Endodermal cell (in vitro differentiated cells): ENCODE data around the gene EXD2. TPM values are rescaled to one million over a fixed set of nuclear protein-coding genes. Genes with fewer than 3 reads are reported as not detected.

Experiments
- DNase-seq: peaks from one replicate; pipeline ENCODE4 v3.0.0-alpha.2; 2017
- H3K27ac ChIP-seq: 2 replicates; pipeline ENCODE4 v1.5.1; 2013; ENCODE audit warnings: mild to moderate bottlenecking, low read depth, low read length, moderate library complexity
- H3K27me3 ChIP-seq: 2 replicates; pipeline ENCODE4 v1.6.1; 2013; ENCODE audit warnings: mild to moderate bottlenecking, low read length, moderate library complexity; ENCODE audit not compliant: insufficient read depth, control insufficient read depth, poor library complexity, severe bottlenecking
- H3K36me3 ChIP-seq: 2 replicates; pipeline ENCODE4 v1.7.0; 2013; ENCODE audit warnings: mild to moderate bottlenecking, low read length, moderate library complexity; ENCODE audit not compliant: control insufficient read depth, insufficient read depth
- H3K4me1 ChIP-seq: one replicate; pipeline ENCODE4 v1.7.0; 2013; ENCODE audit warnings: low read length; ENCODE audit not compliant: control insufficient read depth, insufficient read depth
- H3K4me3 ChIP-seq: 2 replicates; pipeline ENCODE4 v1.5.1; 2013; ENCODE audit warnings: mild to moderate bottlenecking, low read length, moderate library complexity
- H3K9ac ChIP-seq: 2 replicates; pipeline ENCODE4 v1.6.1; 2013; ENCODE audit warnings: mild to moderate bottlenecking, low read length, moderate library complexity; ENCODE audit not compliant: poor library complexity, severe bottlenecking; ENCODE audit errors: extremely low read depth
- H3K9me3 ChIP-seq: 2 replicates; pipeline ENCODE4 v1.6.1; 2013; ENCODE audit warnings: mild to moderate bottlenecking, low read length, moderate library complexity; ENCODE audit not compliant: control insufficient read depth
- H3K27ac Mint-ChIP-seq: 2 replicates; pipeline ENCODE4 v1.8.0; 2020; ENCODE audit warnings: mixed read lengths
- H3K27me3 Mint-ChIP-seq: 2 replicates; pipeline ENCODE4 v1.8.0; 2021; ENCODE audit warnings: mild to moderate bottlenecking, mixed read lengths; ENCODE audit not compliant: insufficient read depth
- H3K36me3 Mint-ChIP-seq: 2 replicates; pipeline ENCODE4 v1.8.0; 2020; ENCODE audit warnings: low read depth, mixed read lengths
- H3K4me1 Mint-ChIP-seq: 2 replicates; pipeline ENCODE4 v1.8.0; 2020; ENCODE audit warnings: mixed read lengths
- H3K4me3 Mint-ChIP-seq: 2 replicates; pipeline ENCODE4 v1.8.0; 2020; ENCODE audit warnings: mild to moderate bottlenecking, moderate library complexity, mixed read lengths
- H3K9me3 Mint-ChIP-seq: 2 replicates; pipeline ENCODE4 v1.8.0; 2020; ENCODE audit warnings: mild to moderate bottlenecking, mixed read lengths
- CTCF ChIP-seq: fragments of 200-600 bp; sonication (generic); conservative IDR thresholded peaks from 2 replicates; pipeline ENCODE4 v1.5.0; 2021; ENCODE audit warnings: antibody characterized with exemption, mild to moderate bottlenecking
- WGBS, 2 experiments: methylation state at CpG; one replicate each; pipeline versions ENCODE4 v1.1.5 to v1.1.7; 2013; ENCODE audit warnings: missing lambda C conversion rate in 2 of 2, mixed read lengths in 1 of 2; ENCODE audit not compliant: insufficient coverage in 1 of 2, insufficient read length in 1 of 2; 5-methylcytosine and 5-hydroxymethylcytosine counted together
- total RNA-seq, 2 donors: library from RNA; stranded (reverse); fragmentation: NEBNext Ultra II Directional in 1 of 2; extraction: Animal tissue kit (Norgen Biotek cat#: 25700) in 1 of 2; gene quantifications; 2 replicates in 1 of 2; 3 replicates in 1 of 2; pipeline ENCODE4 v1.2.1, GENCODE V29; 2021

EXD2 gene
- total RNA-seq, 2 donors from 2014 or later = 26.9 to 27.2 TPM

- peaks cover 4% of the 10 kb centered on the region for H3K4me1 Mint-ChIP-seq
- H3K27ac Mint-ChIP-seq = no peak overlapping the region
- WGBS, 2 experiments = 92 to 100% methylated on average over 1 to 4 of the region's 4 CpGs
- Histone ChIP-seq H3K9me3 (no peaks in the 10 kb centered on the region), H3K4me1 (no peaks in the 10 kb centered on the region), H3K4me3 (no peak overlapping the region), H3K9ac (no peak overlapping the region), H3K36me3 (peaks cover 65% of the 10 kb centered on the region), H3K27ac (no peak overlapping the region), H3K27me3 (no peaks in the 10 kb centered on the region)
- no peak overlapping the region for H3K4me3 Mint-ChIP-seq
- peaks cover 52% of the 10 kb centered on the region for H3K36me3 Mint-ChIP-seq
- no peak for TF ChIP-seq CTCF
- H3K9me3 Mint-ChIP-seq = no peaks in the 10 kb centered on the region
- DNase-seq = no peak
- no peaks in the 10 kb centered on the region for H3K27me3 Mint-ChIP-seq
Observed at GRCh38 chr14:69238883-69239282, 47.6 kb downstream of the EXD2 start.

- Histone ChIP-seq H3K9ac (no peak overlapping the region), H3K36me3 (peaks cover 49% of the 10 kb centered on the region), H3K4me1 (no peaks in the 10 kb centered on the region), H3K4me3 (no peak overlapping the region), H3K9me3 (no peaks in the 10 kb centered on the region), H3K27ac (no peak overlapping the region), H3K27me3 (no peaks in the 10 kb centered on the region)
- 92 to 96% methylated on average over 11 to 13 of the region's 13 CpGs for WGBS, 2 experiments
- no peak for DNase-seq
- Mint-ChIP-seq H3K4me3 (no peak overlapping the region), H3K27me3 (no peaks in the 10 kb centered on the region), H3K4me1 (peaks cover 4% of the 10 kb centered on the region), H3K36me3 (peaks cover 37% of the 10 kb centered on the region), H3K27ac (peak overlapping the region; percentile 29), H3K9me3 (no peaks in the 10 kb centered on the region)
- no peak for TF ChIP-seq CTCF
Observed at GRCh38 chr14:69240527-69241173, 49.4 kb downstream of the EXD2 start.

- H3K4me1 Mint-ChIP-seq = peaks cover 4% of the 10 kb centered on the region
- TF ChIP-seq CTCF = no peak
- Histone ChIP-seq H3K27me3 (no peaks in the 10 kb centered on the region), H3K4me3 (no peak overlapping the region), H3K9me3 (no peaks in the 10 kb centered on the region), H3K27ac (no peak overlapping the region), H3K36me3 (peaks cover 44% of the 10 kb centered on the region), H3K4me1 (no peaks in the 10 kb centered on the region), H3K9ac (no peak overlapping the region)
- DNase-seq = no peak
- H3K9me3 Mint-ChIP-seq = no peaks in the 10 kb centered on the region
- H3K36me3 Mint-ChIP-seq = peaks cover 30% of the 10 kb centered on the region
- 89 to 100% methylated on average over 1 to 2 of the region's 2 CpGs for WGBS, 2 experiments
- H3K4me3 Mint-ChIP-seq = no peak overlapping the region
- H3K27me3 Mint-ChIP-seq = no peaks in the 10 kb centered on the region
- no peak overlapping the region for H3K27ac Mint-ChIP-seq
Observed at GRCh38 chr14:69241577-69241976, 50.3 kb downstream of the EXD2 start.
